Activated CD8-positive, alpha-beta memory T cell treated with anti-CD3 and anti-CD28 coated beads, Interleukin-2, amount 50 U/mL, for 1 hour (primary cell): Measurements from ENCODE around the gene GPN3.
"Not testable (repeated sequence)": the region's sequence is repeated elsewhere in the genome, so short reads cannot be mapped to it uniquely, and the experiment has no call there.

Source experiments
- DNase-seq: peaks from one replicate; pipeline ENCODE4 v3.0.0-alpha.2; 2020; ENCODE audit errors: extremely low read depth

The GPN3 gene

GRCh38 chr12:110444455-110444854 lies 23.6 kb downstream of the GPN3 start:
- DNase-seq: no peak

DNA sequence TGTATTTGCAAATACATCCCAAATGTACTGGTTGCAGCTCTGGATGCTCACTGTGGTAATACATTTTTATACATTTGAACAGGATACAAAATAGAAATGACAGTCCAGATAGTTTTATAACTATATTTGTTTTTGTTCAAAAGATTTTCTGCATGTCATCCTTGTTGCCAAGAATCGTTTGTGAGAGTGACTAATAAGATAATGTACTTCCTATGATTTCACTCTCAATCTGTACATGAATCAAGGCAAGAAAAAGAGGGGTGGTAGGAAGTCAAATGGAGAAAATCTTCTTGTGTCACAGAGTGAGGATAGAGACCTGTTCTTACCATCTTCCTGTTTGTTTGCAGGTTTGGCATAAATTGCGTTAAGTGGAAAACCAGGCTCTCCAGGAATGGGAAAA lies 31.8 kb downstream of the GPN3 start:
- no peak for DNase-seq

GRCh38 chr12:110431957-110432587 lies 36.0 kb downstream of the GPN3 start:
- no peak for DNase-seq

DNA sequence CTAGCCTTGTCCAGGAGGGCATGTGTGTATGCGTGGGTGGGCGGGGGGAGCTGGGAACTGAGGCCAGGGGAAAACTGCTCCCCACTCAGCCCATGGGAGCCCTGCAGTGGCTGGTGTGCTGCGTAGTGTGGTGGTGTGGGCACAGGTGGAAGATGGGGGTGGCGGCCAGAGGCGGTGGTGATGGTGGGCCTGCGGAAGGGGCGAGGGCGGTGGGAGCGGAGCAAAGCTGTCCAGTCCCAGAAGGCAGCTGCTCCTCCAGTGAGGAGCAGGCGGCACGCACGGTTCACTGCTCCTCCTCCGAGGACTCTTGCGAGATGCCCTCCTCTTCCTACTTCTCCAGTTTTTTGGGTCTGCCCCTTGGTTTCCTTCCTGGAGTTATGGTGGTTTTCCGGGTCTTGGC lies 38.4 kb downstream of the GPN3 start:
- DNase-seq: not testable (repeated sequence)

DNA sequence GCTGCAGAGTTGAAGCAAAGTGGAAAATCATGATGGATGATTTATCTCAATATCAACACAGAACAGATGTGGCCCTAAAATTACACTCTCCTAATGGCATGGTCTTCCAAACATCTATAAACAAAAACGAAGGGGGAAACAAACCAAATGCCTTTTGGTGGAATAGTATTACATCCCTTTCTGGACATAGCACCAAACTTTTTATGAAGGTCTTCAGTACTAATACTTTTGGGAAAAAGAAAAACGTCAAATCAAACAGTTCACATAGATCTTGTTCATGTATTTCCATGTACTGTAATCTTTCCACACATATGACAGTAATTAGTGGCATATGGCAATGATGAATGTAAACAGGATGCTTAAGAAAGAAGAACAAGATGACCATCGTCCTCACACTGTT lies 41.7 kb downstream of the GPN3 start:
- no peak for DNase-seq

- DNase-seq: no peak
Observed at GRCh38 chr12:110424237-110424636, 43.8 kb downstream of the GPN3 start.

GRCh38 chr12:110421701-110422100 lies 46.4 kb downstream of the GPN3 start:
- no peak for DNase-seq

DNA sequence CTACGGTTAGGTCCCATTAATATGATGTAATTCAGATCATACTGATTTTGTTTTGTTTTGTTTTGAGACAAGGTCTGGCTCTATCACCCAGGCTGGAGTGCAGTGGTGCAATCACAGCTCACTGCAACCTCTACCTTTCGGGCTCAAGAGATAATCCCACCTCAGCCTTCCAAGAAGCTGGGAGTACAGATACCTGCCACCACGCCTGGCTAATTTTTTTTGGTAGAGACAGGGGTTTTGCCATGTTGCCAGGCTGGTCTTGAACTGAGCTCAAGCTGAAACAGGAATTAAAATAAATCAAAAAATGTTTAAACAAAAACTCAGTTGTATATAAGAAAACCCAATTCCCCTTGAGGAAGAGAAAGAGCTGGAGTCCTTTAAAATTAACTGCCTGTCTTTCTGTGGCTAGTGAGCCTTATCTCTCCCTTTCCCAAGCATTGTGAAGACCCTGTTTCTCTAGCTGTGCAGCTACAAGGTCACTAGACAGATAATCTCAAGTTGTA lies 46.8 kb downstream of the GPN3 start:
- DNase-seq: no peak

DNA sequence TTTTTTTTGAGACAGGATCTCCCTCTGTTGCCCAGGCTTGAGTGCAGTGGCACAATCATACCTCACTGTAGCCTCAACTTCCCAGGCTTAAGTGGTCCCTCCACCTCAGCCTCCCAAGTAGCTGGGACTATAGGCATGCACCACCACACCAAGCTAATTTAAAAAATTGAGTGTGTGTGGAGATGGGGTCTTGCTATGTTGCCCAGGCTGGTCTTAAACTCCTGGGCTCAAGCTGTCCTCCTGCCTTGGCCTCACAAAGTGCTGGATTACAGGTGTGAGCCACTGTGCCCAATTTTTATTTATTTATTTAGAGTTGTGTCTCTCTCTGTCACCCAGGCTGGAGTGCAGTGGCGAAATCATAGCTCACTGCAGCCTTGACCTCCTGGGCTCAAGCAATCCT lies 47.4 kb downstream of the GPN3 start:
- not testable (repeated sequence) for DNase-seq

GRCh38 chr12:110417113-110417512 lies 50.9 kb downstream of the GPN3 start:
- not testable (repeated sequence) for DNase-seq

GRCh38 chr12:110410086-110410485 lies 58.0 kb downstream of the GPN3 start:
- DNase-seq: not testable (repeated sequence)

GRCh38 chr12:110405126-110405662 lies 62.9 kb downstream of the GPN3 start:
- DNase-seq: not testable (repeated sequence)

- peak; percentile 54 for DNase-seq
Observed at GRCh38 chr12:110403976-110404682, 63.9 kb downstream of the GPN3 start.

- DNase-seq: peak; percentile 75
Observed at GRCh38 chr12:110403146-110403975, 64.7 kb downstream of the GPN3 start, which contains the start of gene ANAPC7. Gene ANAPC7, minus strand, starts transcription at chr12:110403708. Its CDS starts 81 bp downstream, at chr12:110403627.
